Vagina (tissue), 2 donors: Measurements from ENCODE around the gene RHBDD1. TPM values are rescaled to one million over a fixed set of nuclear protein-coding genes. Genes with fewer than 3 reads are reported as not detected.

Experiments
- DNase-seq, 2 donors: peaks; one replicate each; pipeline ENCODE4 v3.0.0-alpha.2; 2017; ENCODE audit errors: extremely low spot score in 2 of 2
- H3K27ac ChIP-seq: fragments of 200-600 bp; sonication (generic); one replicate; pipeline ENCODE4 v1.5.1; 2019
- H3K27me3 ChIP-seq: fragments of 200-600 bp; sonication (generic); one replicate; pipeline ENCODE4 v1.5.1; 2019
- H3K36me3 ChIP-seq, 2 donors: fragments of 200-600 bp; sonication (generic); one replicate each; pipeline ENCODE4 v1.5.1; 2017 to 2019
- H3K4me1 ChIP-seq: fragments of 200-600 bp; sonication (generic); one replicate; pipeline ENCODE4 v1.5.1; 2019
- H3K4me3 ChIP-seq, 2 donors: fragments of 200-600 bp; sonication (generic); 1 replicate in 1 of 2; 2 replicates in 1 of 2; pipeline ENCODE4 v1.5.1; 2016 to 2019
- H3K9me3 ChIP-seq: fragments of 200-600 bp; sonication (generic); one replicate; pipeline ENCODE4 v1.5.1; 2019
- CTCF ChIP-seq, 3 experiments: fragments of 450-650 bp in 2 of 3; fragments of 200-600 bp in 1 of 3; sonication (generic) in 1 of 3; IDR thresholded peaks; one replicate each; pipeline ENCODE4 v1.5.1; 2017 to 2019; ENCODE audit warnings: antibody characterized with exemption in 3 of 3, mild to moderate bottlenecking in 2 of 3, moderate library complexity in 2 of 3
- POLR2A ChIP-seq, 2 donors: fragments of 450-650 bp; IDR thresholded peaks; one replicate each; pipeline ENCODE4 v1.6.1; 2017; ENCODE audit warnings: antibody characterized with exemption in 2 of 2, mild to moderate bottlenecking in 2 of 2, moderate library complexity in 2 of 2
- POLR2AphosphoS5 ChIP-seq, 2 donors: sonication (generic); formaldehyde crosslinking; IDR thresholded peaks; one replicate each; pipeline ENCODE4 v1.9.0; 2017; ENCODE audit warnings: antibody characterized with exemption in 2 of 2, mild to moderate bottlenecking in 2 of 2, low read depth in 1 of 2; ENCODE audit not compliant: insufficient read depth in 1 of 2
- intact Hi-C: fragments of 100-400 bp; cut with DNase I; formaldehyde crosslinking; loops from one replicate; pipeline ENCODE4 v1.15.1; 2023
- total RNA-seq: library from RNA; depleted of rRNA; stranded (reverse); fragments of >200 nt; gene quantifications from one replicate; pipeline ENCODE4 v1.2.3, GENCODE V29; 2016

The RHBDD1 gene
- total RNA-seq, 1 donor from 2014 or later = 27.3 TPM

DNA sequence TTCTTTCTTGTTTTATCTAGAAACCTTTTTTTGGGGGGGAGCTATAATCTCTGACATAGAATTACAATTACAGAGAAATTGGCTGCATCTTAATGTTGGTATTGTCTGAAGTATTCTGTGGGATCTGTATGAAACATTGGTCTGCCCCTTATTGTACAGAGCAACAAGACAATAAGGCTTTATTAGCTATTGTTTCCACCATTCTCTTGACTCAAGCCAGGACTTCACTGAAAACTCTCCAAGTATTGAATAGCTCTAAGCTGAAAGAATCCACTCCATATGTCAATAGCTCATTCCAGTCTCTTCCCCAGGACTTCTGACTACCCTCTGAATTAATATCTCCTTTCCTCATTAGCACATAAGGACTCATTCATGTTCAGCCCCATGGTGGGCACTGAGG is 77.8 kb downstream of the RHBDD1 start:
- H3K27ac ChIP-seq = no peak overlapping the region
- H3K4me3 ChIP-seq = no peak overlapping the region
- no peaks in the 10 kb centered on the region for H3K9me3 ChIP-seq
- no peaks in the 10 kb centered on the region for H3K27me3 ChIP-seq
- DNase-seq = no peak
- intact Hi-C loops = no loop called here
- TF ChIP-seq POLR2AphosphoS5 (IDR thresholded peaks at IDR 0.05; ENCODE audit: insufficient read depth in 1 of 2, low read depth in 1 of 2) (no peak), CTCF (IDR thresholded peaks at IDR 0.05) (no peak), POLR2A (IDR thresholded peaks at IDR 0.05) (no peak)
- H3K36me3 ChIP-seq = no peaks in the 10 kb centered on the region
- peaks cover 4% of the 10 kb centered on the region for H3K4me1 ChIP-seq

- H3K27ac ChIP-seq = no peak overlapping the region
- H3K9me3 ChIP-seq = no peaks in the 10 kb centered on the region
- H3K36me3 ChIP-seq = no peaks in the 10 kb centered on the region
- H3K4me1 ChIP-seq = no peaks in the 10 kb centered on the region
- no peak for TF ChIP-seq CTCF (IDR thresholded peaks at IDR 0.05)
- no peak for TF ChIP-seq POLR2A (IDR thresholded peaks at IDR 0.05)
- no peak for TF ChIP-seq POLR2AphosphoS5 (IDR thresholded peaks at IDR 0.05; ENCODE audit: insufficient read depth in 1 of 2, low read depth in 1 of 2)
- H3K4me3 ChIP-seq = no peak overlapping the region
- intact Hi-C loops = no loop called here
- H3K27me3 ChIP-seq = no peaks in the 10 kb centered on the region
- DNase-seq = no peak
Observed at GRCh38 chr2:226915846-226916360, 80.0 kb downstream of the RHBDD1 start.

GRCh38 chr2:226916669-226917068 is 80.8 kb downstream of the RHBDD1 start:
- Histone ChIP-seq H3K36me3 (no peaks in the 10 kb centered on the region), H3K9me3 (no peaks in the 10 kb centered on the region), H3K27me3 (no peaks in the 10 kb centered on the region), H3K27ac (no peak overlapping the region), H3K4me1 (no peaks in the 10 kb centered on the region), H3K4me3 (no peak overlapping the region)
- DNase-seq = no peak
- no peak for TF ChIP-seq POLR2AphosphoS5 (IDR thresholded peaks at IDR 0.05; ENCODE audit: insufficient read depth in 1 of 2, low read depth in 1 of 2)
- no peak for TF ChIP-seq POLR2A (IDR thresholded peaks at IDR 0.05)
- no peak for TF ChIP-seq CTCF (IDR thresholded peaks at IDR 0.05)
- intact Hi-C loops = no loop called here

DNA sequence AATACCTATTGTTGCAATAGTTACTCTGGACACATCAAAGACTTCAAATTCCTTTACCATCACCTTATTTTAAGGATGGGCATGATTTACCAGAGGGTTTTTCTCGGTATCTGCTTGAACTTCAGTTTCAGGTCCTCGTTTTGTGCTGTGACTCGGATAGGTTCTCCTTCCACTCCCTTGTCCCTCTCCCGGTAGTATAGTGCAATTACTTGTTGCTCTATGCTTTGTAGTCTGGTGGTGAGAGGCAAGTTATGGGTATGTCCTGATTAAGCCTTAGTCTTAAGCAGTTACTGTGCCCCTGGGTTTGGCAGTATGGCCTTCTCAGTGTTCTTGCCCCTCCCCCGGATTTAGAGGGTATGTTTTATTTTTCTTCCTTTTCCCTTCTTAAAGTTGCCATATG is 96.6 kb downstream of the RHBDD1 start:
- no peak for DNase-seq
- intact Hi-C loops = no loop called here
- no peaks in the 10 kb centered on the region for H3K4me1 ChIP-seq
- H3K27me3 ChIP-seq = no peaks in the 10 kb centered on the region
- no peaks in the 10 kb centered on the region for H3K9me3 ChIP-seq
- no peak for TF ChIP-seq POLR2AphosphoS5 (IDR thresholded peaks at IDR 0.05; ENCODE audit: insufficient read depth in 1 of 2, low read depth in 1 of 2)
- TF ChIP-seq CTCF (IDR thresholded peaks at IDR 0.05) = no peak
- no peak for TF ChIP-seq POLR2A (IDR thresholded peaks at IDR 0.05)
- no peak overlapping the region for H3K4me3 ChIP-seq
- no peak overlapping the region for H3K27ac ChIP-seq
- no peaks in the 10 kb centered on the region for H3K36me3 ChIP-seq

GRCh38 chr2:226934546-226935201 is 98.8 kb downstream of the RHBDD1 start:
- no peak overlapping the region for H3K4me3 ChIP-seq
- H3K36me3 ChIP-seq = no peaks in the 10 kb centered on the region
- no peaks in the 10 kb centered on the region for H3K4me1 ChIP-seq
- intact Hi-C loops = no loop called here
- no peak overlapping the region for H3K27ac ChIP-seq
- H3K27me3 ChIP-seq = no peaks in the 10 kb centered on the region
- no peaks in the 10 kb centered on the region for H3K9me3 ChIP-seq
- DNase-seq = no peak
- TF ChIP-seq POLR2AphosphoS5 (IDR thresholded peaks at IDR 0.05; ENCODE audit: insufficient read depth in 1 of 2, low read depth in 1 of 2) (no peak), CTCF (IDR thresholded peaks at IDR 0.05) (no peak), POLR2A (IDR thresholded peaks at IDR 0.05) (no peak)
